Neuronal stem cell (in vitro differentiated cells): ENCODE results near the gene FDPS.
A peak's percentile ranks its signal among the peaks of the same experiment; 100 is the strongest.
"Not testable (repeated sequence)": the region's sequence is repeated elsewhere in the genome, so short reads cannot be mapped to it uniquely, and the experiment has no call there.

Source experiments
- DNase-seq: peaks from one replicate; pipeline ENCODE4 v3.0.0-alpha.2; 2013; ENCODE audit warnings: low spot score
- H2AFZ ChIP-seq: one replicate; pipeline ENCODE4 v1.6.1; 2013; ENCODE audit warnings: mild to moderate bottlenecking, low read length, inconsistent platforms
- H2AK5ac ChIP-seq: 2 replicates; pipeline ENCODE4 v1.6.1; 2013; ENCODE audit warnings: low read depth, mild to moderate bottlenecking, inconsistent platforms, low read length, moderate library complexity, mixed read lengths
- H2BK120ac ChIP-seq: 2 replicates; pipeline ENCODE4 v1.6.1; 2013; ENCODE audit warnings: low read depth, mild to moderate bottlenecking, inconsistent platforms, low read length, moderate library complexity, mixed read lengths
- H2BK12ac ChIP-seq: one replicate; pipeline ENCODE4 v1.6.1; 2013; ENCODE audit warnings: low read length, inconsistent platforms
- H2BK15ac ChIP-seq: 2 replicates; pipeline ENCODE4 v1.6.1; 2013; ENCODE audit warnings: mild to moderate bottlenecking, low read length, inconsistent platforms, mixed read lengths
- H2BK5ac ChIP-seq: one replicate; pipeline ENCODE4 v1.6.1; 2013; ENCODE audit warnings: inconsistent platforms, mild to moderate bottlenecking, low read length, moderate library complexity
- H3K14ac ChIP-seq: one replicate; pipeline ENCODE4 v1.6.1; 2013; ENCODE audit warnings: low read length, inconsistent platforms
- H3K18ac ChIP-seq: 2 replicates; pipeline ENCODE4 v1.6.1; 2013; ENCODE audit warnings: low read length, inconsistent platforms
- H3K23ac ChIP-seq: 2 replicates; pipeline ENCODE4 v1.6.1; 2013; ENCODE audit warnings: low read depth, mild to moderate bottlenecking, mixed read lengths, low read length, inconsistent platforms; ENCODE audit not compliant: poor library complexity
- H3K27ac ChIP-seq: replicated peaks from 3 replicates; pipeline ENCODE4 v1.5.1; 2013; ENCODE audit warnings: low read length, inconsistent platforms
- H3K27me3 ChIP-seq, 3 experiments: 2 replicates each; pipeline ENCODE4 v1.6.1; 2013; ENCODE audit warnings: low read length in 3 of 3, mild to moderate bottlenecking in 2 of 3, inconsistent platforms in 1 of 3, low read depth in 1 of 3, mixed read lengths in 1 of 3, moderate library complexity in 1 of 3; ENCODE audit not compliant: control insufficient read depth in 3 of 3, insufficient read depth in 3 of 3
- H3K36me3 ChIP-seq, 2 donors: replicated peaks in 1 of 2; 2 replicates each; pipeline ENCODE4 v1.6.1; 2013; ENCODE audit warnings: low read length in 2 of 2; ENCODE audit not compliant: control insufficient read depth in 2 of 2, insufficient read depth in 2 of 2
- H3K4ac ChIP-seq: 2 replicates; pipeline ENCODE4 v1.6.1; 2013; ENCODE audit warnings: inconsistent platforms, mild to moderate bottlenecking, low read length, moderate library complexity
- H3K4me1 ChIP-seq, 2 donors: 1 replicate in 1 of 2; 2 replicates in 1 of 2; pipeline ENCODE4 v1.6.1; 2013; ENCODE audit warnings: low read length in 2 of 2, low read depth in 1 of 2; ENCODE audit not compliant: control insufficient read depth in 2 of 2, insufficient read depth in 1 of 2
- H3K4me2 ChIP-seq: one replicate; pipeline ENCODE4 v1.6.1; 2013; ENCODE audit warnings: mild to moderate bottlenecking, low read length, inconsistent platforms; ENCODE audit not compliant: insufficient read depth, poor library complexity, severe bottlenecking
- H3K4me3 ChIP-seq, 2 donors: 2 replicates each; pipeline ENCODE4 v1.5.1; 2013; ENCODE audit warnings: low read length in 2 of 2, mild to moderate bottlenecking in 2 of 2, inconsistent platforms in 1 of 2, moderate library complexity in 1 of 2
- H3K79me1 ChIP-seq: one replicate; pipeline ENCODE4 v1.6.1; 2013; ENCODE audit warnings: low read depth, mild to moderate bottlenecking, inconsistent platforms, low read length, moderate library complexity
- H3K9ac ChIP-seq: one replicate; pipeline ENCODE4 v1.6.1; 2013; ENCODE audit warnings: mild to moderate bottlenecking, low read depth, low read length, inconsistent platforms; ENCODE audit not compliant: poor library complexity
- H3K9me3 ChIP-seq, 2 donors: replicated peaks in 1 of 2; 2 replicates each; pipeline versions ENCODE3 to v1.6.1; 2013; ENCODE audit warnings: low read length in 2 of 2, mild to moderate bottlenecking in 2 of 2, inconsistent platforms in 1 of 2, low read depth in 1 of 2, mixed read lengths in 1 of 2, moderate library complexity in 1 of 2; ENCODE audit not compliant: control insufficient read depth in 2 of 2, insufficient read depth in 1 of 2
- H4K8ac ChIP-seq: one replicate; pipeline ENCODE4 v1.6.1; 2013; ENCODE audit warnings: low read depth, mild to moderate bottlenecking, inconsistent platforms, low read length, moderate library complexity
- H4K91ac ChIP-seq: one replicate; pipeline ENCODE4 v1.6.1; 2013; ENCODE audit warnings: low read length, low read depth, mild to moderate bottlenecking, inconsistent platforms; ENCODE audit not compliant: poor library complexity
- WGBS, 2 donors: extraction: QIAGEN DNeasy Blood & Tissue Kit; methylation state at CpG; one replicate each; pipeline ENCODE4 v1.1.7; 2013; ENCODE audit warnings: missing lambda C conversion rate in 2 of 2, mixed read lengths in 1 of 2; ENCODE audit not compliant: insufficient read length in 2 of 2, insufficient replicate concordance in 1 of 2; ENCODE audit errors: extremely low coverage in 2 of 2; 5-methylcytosine and 5-hydroxymethylcytosine counted together

The FDPS gene

GRCh38 chr1:155291006-155291405 lies 17.7 kb upstream of the FDPS start:
- not testable (repeated sequence) for H2BK15ac ChIP-seq, H3K4me1 ChIP-seq, H3K4me2 ChIP-seq, H4K91ac ChIP-seq, H3K18ac ChIP-seq, H3K14ac ChIP-seq, H2AFZ ChIP-seq, H4K8ac ChIP-seq, H3K4ac ChIP-seq, H2BK5ac ChIP-seq, H2BK12ac ChIP-seq, H2BK120ac ChIP-seq, H3K27ac ChIP-seq, H3K4me3 ChIP-seq, DNase-seq, H3K9ac ChIP-seq, H3K79me1 ChIP-seq, H2AK5ac ChIP-seq, H3K23ac ChIP-seq
- Histone ChIP-seq H3K9me3 (peaks cover 0 to 14% of the 10 kb centered on the region in 2 donors), H3K36me3 (peaks cover 0 to 32% of the 10 kb centered on the region in 2 donors), H3K27me3 (peaks cover 3 to 33% (median 21%) of the 10 kb centered on the region in 3 experiments)
- WGBS, 2 donors = no CpG with 5 or more reads among the region's 10 CpGs

GRCh38 chr1:155293086-155293749 lies 15.4 kb upstream of the FDPS start:
- H3K27me3 ChIP-seq = peaks cover 3 to 41% (median 24%) of the 10 kb centered on the region in 3 experiments
- H2BK120ac ChIP-seq = no peak overlapping the region
- H3K4me2 ChIP-seq = no peak overlapping the region
- no peak overlapping the region for H2BK15ac ChIP-seq
- H4K8ac ChIP-seq = no peak overlapping the region
- H3K4me1 ChIP-seq = peaks cover 2 to 3% of the 10 kb centered on the region in 2 donors
- H3K4ac ChIP-seq = no peak overlapping the region
- H3K79me1 ChIP-seq = no peaks in the 10 kb centered on the region
- H3K36me3 ChIP-seq = peaks cover 0 to 18% of the 10 kb centered on the region in 2 donors
- no peak overlapping the region for H2AK5ac ChIP-seq
- no CpG with 5 or more reads among the region's 17 CpGs for WGBS, 2 donors
- no peak for DNase-seq
- no peak overlapping the region for H3K18ac ChIP-seq
- no peak overlapping the region for H3K27ac ChIP-seq
- peak overlapping the region; percentile 27 for H3K23ac ChIP-seq
- no peak overlapping the region for H3K4me3 ChIP-seq
- H3K9me3 ChIP-seq = peaks cover 0 to 15% of the 10 kb centered on the region in 2 donors
- H4K91ac ChIP-seq = no peak overlapping the region
- peak overlapping the region; percentile 80 for H2BK12ac ChIP-seq
- no peak overlapping the region for H3K14ac ChIP-seq
- H2BK5ac ChIP-seq = no peak overlapping the region
- H3K9ac ChIP-seq = no peak overlapping the region
- H2AFZ ChIP-seq = no peak overlapping the region

GRCh38 chr1:155294520-155295182 lies 14.0 kb upstream of the FDPS start:
- peaks cover 0 to 15% of the 10 kb centered on the region in 2 donors for H3K9me3 ChIP-seq
- H3K4ac ChIP-seq = no peak overlapping the region
- no peak overlapping the region for H2BK120ac ChIP-seq
- H2AFZ ChIP-seq = peak overlapping the region; percentile 71
- H4K8ac ChIP-seq = no peak overlapping the region
- peak overlapping the region; percentile 71 for H3K9ac ChIP-seq
- peak overlapping the region; percentile 46 for H3K23ac ChIP-seq
- no peak overlapping the region for H3K27ac ChIP-seq
- no peaks in the 10 kb centered on the region for H3K79me1 ChIP-seq
- no peak overlapping the region for H3K4me3 ChIP-seq
- peaks cover 3 to 41% (median 24%) of the 10 kb centered on the region in 3 experiments for H3K27me3 ChIP-seq
- H3K18ac ChIP-seq = peak overlapping the region; percentile 52
- no peak overlapping the region for H2BK12ac ChIP-seq
- WGBS, 2 donors = no CpG with 5 or more reads among the region's 46 CpGs
- H3K4me1 ChIP-seq = peaks cover 2 to 3% of the 10 kb centered on the region in 2 donors
- H3K36me3 ChIP-seq = peaks cover 0 to 4% of the 10 kb centered on the region in 2 donors
- no peak overlapping the region for H4K91ac ChIP-seq
- no peak overlapping the region for H2BK5ac ChIP-seq
- no peak overlapping the region for H3K14ac ChIP-seq
- no peak for DNase-seq
- H3K4me2 ChIP-seq = peak overlapping the region; percentile 35
- H2BK15ac ChIP-seq = peak overlapping the region; percentile 2
- H2AK5ac ChIP-seq = peak overlapping the region; percentile 78
